Measurements from ENCODE around the gene PTPRN2. TPM values are rescaled to one million over a fixed set of nuclear protein-coding genes. Genes with fewer than 3 reads are reported as not detected.

Gene PTPRN2
- total and polyA plus RNA-seq, 2 of the 8 experiments (the other 6 are each of a cell fraction or from before 2014, with no cell fraction given) = 2.6 to 4.5 TPM

GRCh38 chr7:158317238-158318205, 270.1 kb downstream of the PTPRN2 start:
- DNase-seq (ENCODE audit: low read depth in 1 of 2, low spot score in 2 of 2) (peak; percentile 41 to 86), FAIRE-seq (no peak)
- Histone ChIP-seq H3K14ac (ENCODE audit: insufficient read length) (no peak overlapping the region), H2BK120ac (replicated peaks; ENCODE audit: low read depth, low read length) (peak overlapping the region; percentile 99), H3K4me2 (ENCODE audit: insufficient read depth in 1 of 2, low read depth in 2 of 2, low read length in 2 of 2) (peak overlapping the region; percentile 33 to 70), H2AFZ (ENCODE audit: low read length) (0 out of 2 replicates have a peak overlapping the region, but pooled peaks have one; percentile 23), H3K9ac (replicated peaks in 1 of 4; ENCODE audit: extremely low read depth in 1 of 4, low read depth in 3 of 4, low read length in 3 of 4) (no peak overlapping the region), H3K4me1 (replicated peaks in 1 of 4; ENCODE audit: control insufficient read depth in 3 of 4, insufficient read depth in 4 of 4, low read length in 3 of 4) (peaks cover 0 to 19% (median 8%) of the 10 kb centered on the region in 4 experiments; a peak in 4 of 7 replicates), H3K56ac (replicated peaks; ENCODE audit: insufficient read length, low read depth, low read length) (peak overlapping the region; percentile 70), H4K8ac (ENCODE audit: extremely low read depth, insufficient read depth, low read length) (peak overlapping the region; percentile 86), H3K79me2 (ENCODE audit: control insufficient read depth in 1 of 2, insufficient read depth in 2 of 2, low read length in 2 of 2) (no peaks in the 10 kb centered on the region), H3K27me3 (replicated peaks in 1 of 4; ENCODE audit: control insufficient read depth in 3 of 4, extremely low read depth in 1 of 4, insufficient read depth in 3 of 4, low read length in 3 of 4) (no peaks in the 10 kb centered on the region), H3K23ac (ENCODE audit: insufficient read length) (no peak overlapping the region), H3K4me3 (ENCODE audit: extremely low read depth in 1 of 4, insufficient read depth in 2 of 4, low read depth in 3 of 4, low read length in 4 of 4) (peak overlapping the region in 1 of 4 experiments; percentile 42; a peak in 2 of 8 replicates), H3K4ac (replicated peaks; ENCODE audit: insufficient read length, low read depth, low read length) (no peak overlapping the region), H3K36me3 (ENCODE audit: control insufficient read depth in 2 of 4, insufficient read depth in 4 of 4, low read length in 3 of 4) (peaks cover 0 to 5% (median 0%) of the 10 kb centered on the region in 4 experiments; a peak in 1 of 8 replicates), H2AK5ac (ENCODE audit: low read depth, low read length) (no peak overlapping the region), H4K91ac (replicated peaks; ENCODE audit: insufficient read length, low read length) (peak overlapping the region; percentile 99), H2BK5ac (ENCODE audit: low read depth, low read length) (peak overlapping the region; percentile 93), H3K9me3 (ENCODE audit: insufficient read depth in 2 of 2, low read depth in 1 of 2, low read length in 1 of 2) (peaks cover 20 to 68% of the 10 kb centered on the region in 2 experiments), H2BK15ac (ENCODE audit: low read length) (no peak overlapping the region), H4K5ac (ENCODE audit: insufficient read length, low read depth, low read length) (peak overlapping the region; percentile 69), H4K20me1 (replicated peaks in 1 of 2; ENCODE audit: control insufficient read depth in 1 of 2, insufficient read depth in 2 of 2, low read length in 2 of 2) (no peaks in the 10 kb centered on the region), H3K23me2 (ENCODE audit: low read depth, low read length) (peaks cover 3% of the 10 kb centered on the region; the same call in 1 of the 2 replicates), H2BK12ac (ENCODE audit: low read depth, low read length) (peak overlapping the region; percentile 87; the same call in 1 of the 2 replicates), H2BK20ac (ENCODE audit: low read length) (0 out of 2 replicates have a peak overlapping the region, but pooled peaks have one; percentile 48), H3K18ac (ENCODE audit: extremely low read depth, low read length) (peak overlapping the region; percentile 90), H3K79me1 (ENCODE audit: low read depth, low read length) (no peaks in the 10 kb centered on the region), H3K27ac (ENCODE audit: low read depth, low read length) (peak overlapping the region; percentile 86)
- ChIA-PET CTCF (ENCODE audit: partially characterized antibody) (interaction anchor here (0.9 to 1.5 kb wide), 3 partner anchors 12 to 90 kb away, joined by 3 to 4 read pairs (median 3); no protein-coding TSS in a partner anchor), POLR2A (ENCODE audit: partially characterized antibody) (interaction anchor here (0.8 to 0.9 kb wide), 2 partner anchors 16 to 24 kb away, joined by 3 read pairs; no protein-coding TSS in a partner anchor)
- 34% methylated on average over 59 of the region's 59 CpGs; no CpG with 5 or more reads in 1 of the 2 experiments for WGBS, 2 experiments (ENCODE audit: extremely low coverage in 1 of 2, insufficient coverage in 1 of 2, insufficient read length in 1 of 2, insufficient replicate concordance in 2 of 2, low coverage in 1 of 2, low lambda C conversion rate in 2 of 2, missing lambda C conversion rate in 1 of 2)

All from H1 (cell line).